SK-N-SH treated with all-trans-retinoic acid at 6 μM for 48 hours (cell line): Measurements from ENCODE around the gene KRTAP4-7.
"Not testable (repeated sequence)": the region's sequence is repeated elsewhere in the genome, so short reads cannot be mapped to it uniquely, and the experiment has no call there.

Source experiments
- ATAC-seq: fragments of 200-7000 bp; cut with Tn5 transposase; 3 replicates; pipeline ENCODE4 v1.9.1; 2020; ENCODE audit warnings: mild to moderate bottlenecking, moderate library complexity
- ARNTL ChIP-seq: fragments of 450-650 bp; formaldehyde crosslinking; IDR thresholded peaks from 2 replicates; pipeline ENCODE4 v1.5.0; 2020; ENCODE audit warnings: low read depth, mild to moderate bottlenecking, moderate library complexity, borderline replicate concordance
- CREB5 ChIP-seq: fragments of 250-450 bp; sonication (Bioruptor Pico); IDR thresholded peaks from 2 replicates; pipeline ENCODE4 v1.5.1; 2020; ENCODE audit warnings: low read depth, mild to moderate bottlenecking, moderate library complexity
- CSDC2 ChIP-seq: fragments of 250-450 bp; sonication (Bioruptor Pico); IDR thresholded peaks from 2 replicates; pipeline ENCODE4 v1.5.0; 2020; ENCODE audit warnings: mild to moderate bottlenecking, moderate library complexity
- ESRRG ChIP-seq: fragments of 250-450 bp; sonication (Bioruptor Pico); IDR thresholded peaks from 2 replicates; pipeline ENCODE4 v1.6.1; 2021; ENCODE audit warnings: mild to moderate bottlenecking
- GLIS3 ChIP-seq: fragments of 250-450 bp; sonication (Bioruptor Pico); IDR thresholded peaks from 2 replicates; pipeline ENCODE4 v1.5.0; 2020; ENCODE audit warnings: mild to moderate bottlenecking, moderate library complexity
- OSR1 ChIP-seq: fragments of 250-450 bp; sonication (Bioruptor Pico); IDR thresholded peaks from 2 replicates; pipeline ENCODE4 v1.8.0; 2022; ENCODE audit warnings: moderate library complexity, mild to moderate bottlenecking, inconsistent platforms
- PATZ1 ChIP-seq: fragments of 250-450 bp; sonication (Bioruptor Pico); IDR thresholded peaks from 2 replicates; pipeline ENCODE4 v1.8.0; 2020; ENCODE audit warnings: mild to moderate bottlenecking, moderate library complexity, borderline replicate concordance
- POU6F1 ChIP-seq: fragments of 250-450 bp; sonication (Bioruptor Pico); IDR thresholded peaks from 2 replicates; pipeline ENCODE4 v1.8.0; 2021; ENCODE audit warnings: low read depth, mild to moderate bottlenecking, moderate library complexity, borderline replicate concordance
- PPARA ChIP-seq: fragments of 250-450 bp; sonication (Bioruptor Pico); IDR thresholded peaks from 2 replicates; pipeline ENCODE4 v1.5.0; 2020; ENCODE audit warnings: mild to moderate bottlenecking, borderline replicate concordance
- SNAI2 ChIP-seq: fragments of 250-450 bp; sonication (Bioruptor Pico); IDR thresholded peaks from 2 replicates; pipeline ENCODE4 v1.5.0; 2020; ENCODE audit warnings: mild to moderate bottlenecking, moderate library complexity
- TOX ChIP-seq: fragments of 250-450 bp; sonication (Bioruptor Pico); IDR thresholded peaks from 2 replicates; pipeline ENCODE4 v1.8.0; 2021; ENCODE audit warnings: mild to moderate bottlenecking, moderate library complexity, borderline replicate concordance
- TSHZ2 ChIP-seq: fragments of 250-450 bp; sonication (Bioruptor Pico); IDR thresholded peaks from 2 replicates; pipeline ENCODE4 v1.5.0; 2020; ENCODE audit warnings: mild to moderate bottlenecking, moderate library complexity
- ZNF565 ChIP-seq: fragments of 450-650 bp; formaldehyde crosslinking; conservative IDR thresholded peaks from 2 replicates; pipeline ENCODE4 v1.5.0; 2020; ENCODE audit warnings: low read depth, mild to moderate bottlenecking, moderate library complexity
- ZNF8 ChIP-seq: fragments of 450-650 bp; formaldehyde crosslinking; IDR thresholded peaks from 2 replicates; pipeline ENCODE4 v1.5.0; 2020; ENCODE audit warnings: mild to moderate bottlenecking, moderate library complexity

Gene KRTAP4-7

GRCh38 chr17:41054025-41054424, 29.9 kb upstream of the KRTAP4-7 start:
- no peak for ATAC-seq
- TF ChIP-seq OSR1 (no peak), ZNF565 (no peak), TOX (CRISPR knock-in tag) (no peak), POU6F1 (CRISPR knock-in tag) (no peak), ZNF8 (CRISPR knock-in tag) (no peak), SNAI2 (CRISPR knock-in tag) (no peak), ARNTL (CRISPR knock-in tag) (no peak), CREB5 (CRISPR knock-in tag) (no peak), TSHZ2 (CRISPR knock-in tag) (no peak), ESRRG (no peak)
- TF ChIP-seq, all 23 proteins: peak for 0

GRCh38 chr17:41054556-41054955, 29.4 kb upstream of the KRTAP4-7 start:
- ATAC-seq = not testable (repeated sequence)

GRCh38 chr17:41055130-41055529, 28.8 kb upstream of the KRTAP4-7 start, which contains the start of gene KRTAP2-2:
KRTAP2-2 (minus strand) TSS chr17:41055230; CDS start chr17:41055211, 19 bp downstream.
- ATAC-seq = not testable (repeated sequence)

GRCh38 chr17:41057547-41057946, 26.4 kb upstream of the KRTAP4-7 start:
- TF ChIP-seq GLIS3 (CRISPR knock-in tag) = no peak
- TF ChIP-seq ARNTL (CRISPR knock-in tag) = no peak
- TF ChIP-seq ZNF8 (CRISPR knock-in tag) = no peak
- no peak for ATAC-seq

GRCh38 chr17:41058741-41059140, 25.2 kb upstream of the KRTAP4-7 start:
- ATAC-seq = no peak
- TF ChIP-seq ESRRG (no peak), CSDC2 (CRISPR knock-in tag) (no peak), TSHZ2 (CRISPR knock-in tag) (no peak), OSR1 (no peak), TOX (CRISPR knock-in tag) (no peak), PPARA (CRISPR knock-in tag) (no peak), ZNF565 (no peak), ARNTL (CRISPR knock-in tag) (no peak), PATZ1 (CRISPR knock-in tag) (no peak)

- ATAC-seq = peak; percentile 49
These were observed 24.5 kb upstream of the KRTAP4-7 start for GRCh38 chr17:41059276-41060051.
